HG02642 (cell line): ENCODE results near the gene DBF4B.
"Not testable (repeated sequence)": the region's sequence is repeated elsewhere in the genome, so short reads cannot be mapped to it uniquely, and the experiment has no call there.

Experiments used
- ATAC-seq: cut with Tn5 transposase; IDR thresholded peaks from one replicate; pipeline ENCODE4 v1.9.1; 2021; ENCODE audit warnings: mild to moderate bottlenecking; ENCODE audit not compliant: unreplicated experiment, poor library complexity

DBF4B gene

DNA sequence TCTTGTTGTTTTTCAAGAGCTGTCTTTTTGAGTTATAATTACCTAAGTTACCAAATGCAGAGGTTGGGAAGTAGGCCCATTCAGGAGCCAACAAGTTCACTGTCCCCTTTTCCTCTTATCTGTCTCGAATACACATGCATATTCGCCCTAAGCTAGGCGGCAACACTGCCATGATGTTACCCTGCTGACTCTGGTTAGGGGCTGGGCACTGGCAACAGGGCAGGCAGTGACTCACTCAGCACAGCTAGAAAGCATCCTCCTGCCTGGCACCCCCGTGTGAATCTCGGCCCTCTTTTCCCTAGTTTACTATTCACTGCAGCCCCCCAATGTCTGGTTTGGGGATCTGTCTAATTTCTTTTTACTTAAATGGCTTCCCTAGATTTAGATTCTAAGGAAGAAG lies 13.8 kb downstream of the DBF4B start:
- ATAC-seq: no peak

DNA sequence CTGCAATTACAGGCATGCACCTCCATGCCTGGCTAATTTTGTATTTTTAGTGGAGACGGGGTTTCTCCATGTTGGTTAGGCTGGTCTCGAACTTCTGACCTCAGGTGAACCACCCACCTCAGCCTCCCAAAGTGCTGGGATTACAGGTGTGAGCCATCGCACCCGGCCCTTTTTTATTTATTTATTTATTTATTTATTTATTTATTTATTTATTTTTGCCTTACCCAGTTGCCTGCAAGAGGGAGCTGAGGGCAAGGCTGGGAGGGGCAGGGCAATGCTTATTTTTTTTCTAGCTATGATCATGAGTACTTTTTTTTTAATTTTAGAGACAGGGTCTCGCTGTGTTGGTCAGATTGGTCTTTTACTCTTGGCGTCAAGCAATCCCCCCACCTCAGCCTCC lies 17.7 kb downstream of the DBF4B start:
- not testable (repeated sequence) for ATAC-seq

DNA sequence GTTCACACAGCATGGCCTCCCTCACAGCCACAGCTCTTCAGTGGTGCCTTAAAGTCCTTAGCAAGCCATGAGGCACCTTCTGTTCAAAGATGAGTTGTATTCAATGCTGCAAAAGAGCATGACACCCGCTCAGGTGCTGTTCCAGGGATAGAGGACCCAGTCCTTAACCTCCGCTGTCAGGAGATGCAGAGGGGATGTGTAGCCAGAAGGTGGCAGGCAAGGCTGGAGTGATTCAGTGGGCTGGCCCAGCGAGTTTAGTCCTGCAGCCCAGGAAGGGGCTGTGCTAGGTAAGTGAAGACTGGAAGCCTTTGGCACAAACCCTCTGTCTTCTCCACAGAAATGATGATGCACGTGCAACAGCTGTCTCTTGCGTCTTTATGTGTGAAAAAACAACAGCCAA lies 25.3 kb downstream of the DBF4B start:
- no peak for ATAC-seq

DNA sequence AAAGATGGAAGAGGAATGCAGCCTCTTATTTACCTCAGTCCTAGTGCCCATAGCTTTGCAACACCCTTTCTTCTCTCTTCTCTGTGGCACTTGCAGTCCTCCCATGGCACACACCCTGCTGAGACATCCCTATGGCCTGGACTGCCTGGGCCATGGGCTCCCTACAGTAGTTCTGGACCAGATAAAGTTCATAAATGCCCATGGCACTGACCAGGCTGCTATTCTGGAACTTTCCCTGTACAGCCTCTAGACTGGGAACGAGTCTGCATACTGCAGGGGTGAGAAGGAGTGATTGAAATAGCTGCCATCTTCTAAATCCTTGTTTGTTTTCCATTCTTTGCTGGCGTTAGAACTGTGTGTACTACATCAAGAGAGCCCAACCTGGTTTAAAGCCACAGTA lies 25.8 kb downstream of the DBF4B start:
- no peak for ATAC-seq

DNA sequence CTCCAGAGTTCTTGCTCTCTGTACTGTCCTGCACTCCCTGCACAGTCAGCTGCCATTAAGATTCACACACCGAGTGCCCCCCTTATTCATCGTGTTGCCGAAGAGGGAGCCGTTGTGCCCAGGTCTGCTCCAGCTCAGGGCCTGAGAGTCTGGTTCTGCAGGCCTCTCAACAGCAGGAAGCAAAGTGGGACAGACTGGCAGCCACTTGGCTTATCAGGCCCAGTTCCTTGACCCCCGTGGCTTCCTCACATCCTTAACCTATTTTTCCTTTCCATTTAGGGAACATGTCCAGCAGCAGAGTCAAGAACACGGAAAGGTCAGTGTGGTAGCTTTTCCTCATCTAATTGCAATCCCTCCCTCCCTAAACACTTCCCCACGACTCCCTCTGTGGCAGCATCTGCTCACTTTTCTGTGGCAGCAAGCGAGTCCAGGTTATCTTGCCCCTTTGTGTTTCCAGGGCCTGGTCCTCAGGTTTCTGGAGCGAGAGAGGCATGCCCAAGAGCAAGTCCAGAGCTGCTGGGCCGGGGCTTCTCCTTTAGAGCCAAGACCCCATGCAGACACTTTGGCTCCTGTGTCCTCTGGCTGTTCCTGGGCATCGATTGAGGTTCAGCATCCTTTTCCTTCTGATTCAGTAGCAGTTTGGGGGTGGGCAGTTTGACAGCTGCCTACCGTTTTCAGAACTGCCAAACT lies 28.2 kb downstream of the DBF4B start:
- ATAC-seq: no peak

DNA sequence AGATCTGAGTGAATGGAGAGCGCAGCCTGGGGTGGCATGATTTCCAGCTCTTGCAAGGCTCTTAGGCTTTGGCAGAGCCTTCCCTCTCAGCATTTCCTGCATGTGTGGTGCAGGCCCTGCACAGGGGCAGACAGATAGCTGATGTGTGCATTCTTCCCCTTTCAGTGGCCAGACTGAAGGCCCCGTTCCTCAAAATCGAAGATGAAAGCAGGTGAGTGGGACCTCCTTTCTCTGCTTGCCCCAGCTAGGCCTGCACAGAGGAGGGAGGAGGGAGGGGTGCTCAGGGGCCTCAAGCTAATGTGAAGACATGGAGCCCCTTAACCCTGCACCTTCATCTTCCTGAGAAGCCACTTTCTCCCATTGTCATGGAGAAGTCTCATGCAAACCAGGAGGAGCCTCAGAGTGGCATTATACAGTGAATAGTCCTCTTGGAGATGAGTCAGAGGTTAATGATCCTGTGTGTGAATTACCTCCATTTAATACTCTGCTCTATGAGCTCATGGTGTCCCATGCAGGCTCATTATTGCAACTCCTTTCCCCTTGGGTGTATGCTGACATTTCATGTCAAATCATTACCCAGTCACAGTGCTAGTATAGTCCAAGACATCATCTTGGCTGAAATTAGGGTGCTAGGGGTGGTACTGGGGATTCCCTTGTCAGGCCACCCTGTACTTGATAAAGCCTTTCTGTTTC lies 29.9 kb downstream of the DBF4B start:
- ATAC-seq: peak; percentile 46

DNA sequence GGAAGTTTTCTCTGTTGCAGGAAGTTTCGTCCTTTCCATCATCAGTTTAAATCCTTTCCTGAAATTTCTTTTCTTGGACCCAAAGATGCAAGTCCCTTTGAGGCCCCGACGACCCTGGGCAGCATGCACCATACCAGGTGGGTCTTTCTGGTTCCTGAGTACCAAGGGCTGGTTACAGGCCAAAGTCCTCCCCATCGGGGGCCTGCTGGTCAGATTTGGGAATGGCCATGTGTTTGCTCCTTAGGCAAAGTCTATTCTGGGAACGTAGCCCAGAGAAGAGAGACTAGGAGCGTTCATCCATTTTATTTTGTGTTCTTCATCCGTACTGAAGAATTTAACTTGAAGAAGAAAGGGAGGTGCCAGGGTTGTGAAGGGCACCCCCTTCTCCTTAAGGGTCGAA lies 32.9 kb downstream of the DBF4B start:
- no peak for ATAC-seq

DNA sequence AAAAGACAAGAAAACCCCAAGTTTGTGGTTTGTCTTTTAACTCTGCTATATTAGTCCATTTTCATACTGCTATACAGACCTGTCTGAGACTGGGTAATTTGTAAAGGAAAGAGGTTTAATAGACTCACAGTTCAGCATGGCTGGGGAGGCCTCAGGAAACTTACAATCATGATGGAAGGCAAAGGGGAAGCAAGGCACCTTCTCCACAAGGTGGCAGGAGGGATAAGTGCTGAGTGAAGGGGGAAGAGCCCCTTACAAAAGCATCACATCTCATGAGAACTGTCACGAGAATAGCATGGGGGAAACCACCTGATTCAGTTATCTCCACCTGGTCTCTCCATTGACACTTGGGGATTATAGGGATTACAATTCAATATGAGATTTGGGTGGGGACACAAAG lies 36.8 kb downstream of the DBF4B start:
- ATAC-seq: no peak

DNA sequence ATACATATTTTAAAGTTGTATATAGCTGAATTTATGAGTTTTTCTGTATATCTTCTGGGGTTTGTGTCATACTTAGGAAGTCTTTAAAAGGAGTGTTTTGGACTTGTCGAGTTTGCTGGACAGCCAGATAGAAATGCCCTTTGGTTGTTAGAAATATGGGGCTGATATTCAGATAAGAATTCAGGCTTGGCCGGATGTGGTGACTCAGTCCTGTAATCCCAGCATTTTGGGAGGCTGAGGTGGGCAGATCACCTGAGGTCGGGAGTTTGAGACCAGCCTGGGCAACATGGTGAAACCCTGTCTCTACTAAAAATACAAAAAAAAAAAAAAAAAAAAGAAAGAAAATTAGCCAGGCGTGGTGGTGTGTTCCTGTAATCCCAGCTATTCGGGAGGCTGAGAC lies 37.3 kb downstream of the DBF4B start:
- not testable (repeated sequence) for ATAC-seq

DNA sequence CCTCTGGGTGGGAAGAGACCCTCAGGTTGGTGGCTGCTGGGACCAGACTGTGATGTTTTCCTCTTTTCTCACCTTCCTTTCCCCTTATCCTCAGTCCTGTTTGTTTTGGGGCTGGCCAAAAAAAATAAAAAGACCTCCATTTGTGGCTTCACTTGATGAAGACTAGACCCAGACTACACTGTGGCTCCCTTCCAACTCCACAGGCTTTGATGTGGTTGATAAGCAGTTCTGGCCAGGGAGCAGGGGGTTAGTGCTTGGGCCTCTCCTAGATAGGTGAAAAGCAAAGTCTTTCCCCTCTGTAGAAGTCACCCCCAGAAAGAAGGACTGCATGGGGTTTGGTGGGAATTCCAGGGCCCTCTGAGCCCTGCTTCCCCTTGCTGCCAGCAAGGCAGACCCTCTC lies 39.1 kb downstream of the DBF4B start:
- ATAC-seq: no peak

DNA sequence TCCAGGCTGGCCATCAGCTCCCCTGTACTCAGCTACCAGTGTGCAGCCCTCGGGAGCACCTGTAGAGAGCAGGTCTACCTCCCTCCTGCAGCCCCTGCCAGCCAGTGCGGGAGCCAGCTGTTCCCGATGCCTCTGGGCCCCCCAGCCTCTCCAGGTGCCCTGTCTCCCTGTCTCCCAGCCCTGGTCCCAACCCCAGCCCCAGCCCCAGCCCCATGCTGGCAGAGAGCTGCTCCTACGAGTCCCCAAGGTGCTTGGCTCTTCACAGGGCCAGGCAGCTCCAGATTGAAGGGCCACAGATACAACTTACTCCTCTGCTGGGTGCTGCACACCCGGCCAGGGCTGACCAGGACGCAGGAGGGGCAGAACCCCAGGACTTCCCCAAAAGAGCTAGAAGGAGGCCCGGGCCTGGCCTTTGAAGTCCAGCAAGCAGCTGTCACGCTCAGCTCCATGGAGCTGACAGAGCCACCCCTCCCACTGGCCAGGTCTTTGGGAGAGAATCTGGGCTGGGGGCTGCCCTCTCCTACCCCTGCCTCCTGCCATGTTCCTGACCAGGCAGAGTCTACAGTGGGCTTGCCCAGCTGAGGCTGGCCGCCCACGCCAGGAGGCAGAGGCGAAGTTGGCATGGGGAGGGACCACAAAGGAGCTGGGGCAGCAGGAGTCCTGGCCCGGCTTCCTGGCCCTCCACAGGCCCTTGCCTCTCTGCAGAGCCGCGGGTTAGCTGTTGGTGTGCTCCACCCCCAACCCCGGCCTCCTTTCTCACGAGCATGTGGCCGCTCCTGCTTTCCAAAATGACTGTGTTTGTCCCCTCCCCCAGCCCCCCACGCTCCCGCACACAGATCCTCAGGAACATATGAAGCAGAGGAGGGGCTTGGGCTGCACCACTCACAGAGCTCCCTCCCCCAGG lies 40.9 kb downstream of the DBF4B start:
- no peak for ATAC-seq

DNA sequence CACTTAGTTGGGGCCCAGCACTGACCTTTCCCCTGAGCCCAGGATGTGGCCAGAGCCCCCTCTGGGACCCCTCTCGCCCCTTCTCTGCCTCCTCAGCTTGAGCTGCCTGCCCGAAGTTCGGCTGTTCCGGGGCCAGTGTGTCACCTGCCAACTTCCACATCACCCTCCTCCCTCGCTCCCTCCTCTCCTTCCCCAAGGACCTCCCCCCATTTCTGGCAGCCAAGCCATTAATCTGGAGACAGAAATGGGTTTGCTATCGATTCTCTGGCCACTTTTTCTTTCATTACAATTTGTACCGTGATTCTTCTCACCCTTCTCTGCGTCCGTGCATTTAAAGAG lies 41.5 kb downstream of the DBF4B start:
- no peak for ATAC-seq

DNA sequence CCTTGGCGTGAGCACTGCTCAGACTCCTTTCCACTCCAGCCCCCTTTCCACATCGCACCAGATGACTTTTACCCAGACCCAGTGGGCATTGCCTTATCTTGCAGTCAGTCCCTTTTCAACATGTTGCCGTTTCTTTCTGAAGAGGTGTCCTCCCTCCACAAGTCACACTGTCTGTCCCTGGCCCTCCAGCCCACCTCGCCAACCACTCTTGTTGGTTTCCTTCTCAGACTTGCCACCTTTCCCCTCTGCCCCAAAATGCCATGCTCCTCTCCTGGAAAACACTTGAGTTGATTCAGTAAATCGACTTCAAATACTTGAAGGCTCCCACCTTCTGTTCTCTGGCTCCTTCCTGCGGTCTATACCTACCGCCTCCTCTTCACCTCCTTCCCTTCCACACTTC lies 42.9 kb downstream of the DBF4B start:
- ATAC-seq: no peak

DNA sequence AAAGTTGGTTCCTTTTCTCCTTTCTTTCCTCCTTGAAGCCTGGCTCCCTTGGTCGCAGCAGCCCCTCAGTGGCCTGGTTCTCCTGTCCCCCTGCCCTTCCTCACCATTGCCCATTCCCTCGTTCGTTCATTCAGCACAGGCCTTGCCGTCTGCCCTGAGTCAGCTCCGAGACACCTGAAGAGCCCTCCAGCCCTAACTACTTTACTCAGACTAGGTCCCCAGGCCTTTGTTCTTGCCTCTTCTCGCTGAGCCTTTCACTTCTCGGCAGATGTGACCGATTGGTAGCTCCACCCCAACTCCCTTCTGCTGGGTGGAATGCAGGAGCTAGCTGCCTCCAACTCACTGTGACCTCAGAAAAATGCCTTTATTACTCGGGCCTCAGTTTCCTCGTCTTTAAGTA lies 43.3 kb downstream of the DBF4B start:
- no peak for ATAC-seq

DNA sequence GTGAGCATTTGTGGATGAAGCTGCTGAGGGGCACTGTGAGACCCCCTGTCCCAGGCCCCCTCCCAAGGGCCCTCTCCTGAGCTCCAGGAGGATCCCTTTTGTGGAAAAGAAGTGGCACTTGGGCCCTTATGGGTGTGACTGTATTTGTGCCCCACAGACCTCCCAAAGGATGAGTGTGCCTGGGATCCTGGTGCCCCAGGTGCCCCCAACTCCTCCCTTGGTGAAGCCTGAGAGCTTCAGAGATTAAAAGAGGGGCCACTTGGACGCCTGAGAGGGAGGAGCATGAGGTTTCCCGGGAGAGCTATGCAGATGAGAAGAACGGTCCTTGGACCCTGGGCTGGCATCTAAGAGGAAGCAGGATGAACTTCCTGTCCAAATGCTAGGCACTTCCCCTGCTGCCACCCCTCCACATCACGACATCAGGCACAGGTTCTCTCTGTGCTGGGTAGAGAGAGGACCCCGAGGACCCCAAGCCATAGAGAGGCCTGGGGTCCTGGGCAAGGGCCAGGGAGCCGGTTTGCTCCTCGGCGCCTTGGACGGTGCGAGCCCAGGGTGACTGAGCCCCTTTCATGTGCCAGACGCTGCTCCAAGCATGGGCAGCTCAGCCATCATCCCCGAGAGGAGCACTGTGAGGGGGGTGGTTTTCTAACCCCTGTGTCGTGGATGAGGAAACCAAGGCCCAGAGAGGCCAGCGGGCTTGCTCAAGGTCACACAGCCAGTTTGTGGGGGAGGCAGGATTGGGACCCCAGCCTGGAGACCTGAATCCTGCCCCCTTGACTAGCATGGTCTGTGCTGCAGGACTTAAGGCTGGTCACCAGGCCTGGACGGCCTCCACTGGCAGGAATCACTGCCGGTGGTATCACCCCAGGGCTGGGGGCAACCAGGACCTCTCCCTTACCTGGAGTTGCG lies 44.7 kb downstream of the DBF4B start:
- ATAC-seq: no peak

DNA sequence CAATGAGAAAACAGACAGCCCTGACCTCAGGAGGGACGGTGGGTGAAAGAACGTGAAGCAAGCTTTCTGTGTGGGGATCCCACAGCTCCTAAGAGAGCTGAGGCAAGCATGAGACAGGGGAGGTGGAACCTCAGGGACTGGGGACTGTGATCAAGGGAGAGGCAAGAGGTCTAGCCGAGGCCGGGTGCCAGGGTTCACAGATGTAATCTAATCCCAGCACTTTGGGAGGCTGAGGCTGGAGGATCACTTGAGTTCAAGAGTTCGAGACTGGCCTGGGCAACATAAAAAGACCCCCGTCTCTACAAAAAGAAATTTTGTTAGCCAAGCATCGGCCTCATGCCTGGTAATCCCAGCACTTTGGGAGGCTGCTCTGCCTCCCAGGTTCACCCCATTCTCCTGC lies 45.8 kb downstream of the DBF4B start:
- ATAC-seq: no peak

DNA sequence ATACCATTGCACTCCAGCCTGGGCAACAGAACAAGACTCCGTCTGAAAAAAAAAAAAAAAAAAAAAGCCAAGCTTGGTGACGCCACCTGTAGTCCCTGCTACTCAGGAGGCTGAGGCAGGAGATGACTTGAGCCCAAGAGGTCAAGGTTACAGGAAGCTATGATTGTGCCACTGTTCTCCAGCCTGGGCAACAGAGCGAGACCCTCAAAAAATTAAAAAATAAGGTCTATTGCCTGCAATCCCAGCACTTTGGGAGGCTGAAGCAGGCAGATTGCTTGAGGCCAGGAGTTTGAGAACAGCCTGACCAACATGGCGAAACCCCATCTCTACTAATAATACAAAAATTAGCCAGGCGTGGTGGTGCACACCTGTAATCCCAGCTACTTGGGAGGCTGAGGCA lies 46.7 kb downstream of the DBF4B start:
- not testable (repeated sequence) for ATAC-seq

DNA sequence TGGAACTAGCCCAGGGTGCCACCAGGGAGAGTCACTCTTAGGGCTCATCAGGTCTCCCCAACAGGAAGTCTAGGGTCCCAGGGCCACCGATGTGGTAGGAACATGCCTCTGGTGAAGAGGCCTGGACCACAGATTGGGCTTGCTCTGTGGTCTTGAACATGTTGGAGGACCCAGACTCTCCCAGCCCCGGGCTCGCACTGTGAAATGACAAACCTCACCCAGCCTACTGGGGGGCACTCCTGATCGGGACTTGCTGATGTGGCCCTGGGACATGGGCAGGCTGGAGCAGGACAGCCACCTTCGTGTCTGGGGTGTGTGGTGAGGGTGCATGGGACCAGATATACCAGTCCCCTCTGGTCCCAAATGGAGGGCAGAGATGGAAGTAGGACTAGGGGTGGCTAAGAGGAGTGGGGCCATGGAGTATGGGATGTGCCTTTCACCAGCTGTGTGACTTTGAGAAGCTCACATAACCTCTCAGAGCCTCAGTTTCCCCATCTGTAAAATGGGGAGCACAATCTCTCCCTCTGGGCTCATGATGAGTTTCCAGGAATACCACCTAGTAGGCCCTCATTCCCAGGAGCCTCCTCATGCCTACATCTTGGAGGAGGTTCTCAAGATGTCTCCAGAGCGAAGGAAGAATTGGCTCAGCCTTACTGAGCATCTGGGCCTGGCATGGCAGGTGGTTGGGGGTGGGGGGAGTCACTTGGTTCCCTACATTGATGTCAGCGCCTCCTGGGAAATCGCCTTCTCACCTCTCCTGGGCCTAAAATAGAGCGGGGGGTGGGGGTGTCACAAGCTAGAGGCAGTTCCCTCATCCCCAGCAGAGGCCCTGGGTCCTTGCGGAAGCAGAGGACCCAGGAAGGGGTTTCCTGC lies 48.8 kb downstream of the DBF4B start:
- no peak for ATAC-seq

DNA sequence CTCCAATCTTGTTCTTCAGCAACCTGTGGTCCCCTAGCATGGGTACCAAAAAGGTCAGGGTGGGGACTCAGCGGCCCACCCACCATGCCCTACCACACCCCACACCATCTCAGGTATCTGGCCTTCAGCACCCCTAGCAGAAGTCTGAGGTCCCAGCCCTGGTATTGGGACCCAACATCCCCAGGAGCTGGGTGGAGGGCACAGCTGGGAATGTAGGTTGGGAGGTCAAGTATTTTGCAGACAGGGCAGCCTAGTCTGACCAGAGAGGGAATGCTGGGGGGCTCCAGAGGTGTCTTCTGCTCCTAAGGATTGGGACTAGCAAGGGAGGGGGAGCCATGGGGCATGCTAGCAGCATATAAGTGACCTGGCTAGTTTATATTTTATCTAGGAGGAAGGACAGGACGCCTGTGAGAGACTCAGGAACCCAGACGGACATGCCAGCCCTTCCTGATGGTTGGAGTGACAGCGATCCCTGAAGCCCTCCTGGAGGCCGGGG lies 49.5 kb downstream of the DBF4B start:
- no peak for ATAC-seq
